IMR-90 (cell line): ENCODE results near the gene RAPGEF5. TPM values are rescaled to one million over a fixed set of nuclear protein-coding genes. Genes with fewer than 3 reads are reported as not detected.

ENCODE experiments used
- ATAC-seq: fragments of 200-7000 bp; cut with Tn5 transposase; 2 replicates; pipeline ENCODE4 v1.9.1; 2020; ENCODE audit warnings: low read depth, mild to moderate bottlenecking, moderate library complexity
- BruUV-seq: library from RNA; stranded (reverse); fragments of 400-500 nt; replicated peaks from 2 replicates; lab custom pipeline; 2021; lab: Mats Ljungman, UMichigan
- CTCF ChIA-PET: fragments of 300-600 bp; formaldehyde crosslinking; extraction: SDS; loops from one replicate; lab custom pipeline; 2021; ENCODE audit warnings: antibody characterized with exemption; lab: Yijun Ruan, JAX
- POLR2A ChIA-PET: fragments of 300-600 bp; sonication (Branson Sonifier 250); formaldehyde crosslinking; loops from one replicate; lab custom pipeline; 2022; ENCODE audit warnings: antibody characterized with exemption; ENCODE audit not compliant: unreplicated experiment; lab: Charles Lee
- DNase-seq: peaks from one replicate; pipeline ENCODE4 v3.0.0; 2013
- H2AFZ ChIP-seq: replicated peaks from 2 replicates; pipeline ENCODE3; 2013; ENCODE audit warnings: low read length, mild to moderate bottlenecking; ENCODE audit not compliant: poor library complexity
- H2AK5ac ChIP-seq: 2 replicates; pipeline ENCODE4 v1.6.1; 2013; ENCODE audit warnings: low read depth, low read length, inconsistent platforms
- H2AK9ac ChIP-seq: replicated peaks from 2 replicates; pipeline ENCODE3; 2013; ENCODE audit warnings: mild to moderate bottlenecking, low read depth, low read length, moderate library complexity; ENCODE audit not compliant: poor library complexity
- H2BK120ac ChIP-seq: 2 replicates; pipeline ENCODE4 v1.6.1; 2013; ENCODE audit warnings: low read depth, low read length, inconsistent platforms
- H2BK15ac ChIP-seq: 3 replicates; pipeline ENCODE4 v1.6.1; 2013; ENCODE audit warnings: low read depth, low read length, inconsistent platforms
- H2BK20ac ChIP-seq: 2 replicates; pipeline ENCODE4 v1.6.1; 2013; ENCODE audit warnings: low read depth, mild to moderate bottlenecking, inconsistent platforms, low read length, moderate library complexity
- H2BK5ac ChIP-seq: 2 replicates; pipeline ENCODE4 v1.6.1; 2013; ENCODE audit warnings: mild to moderate bottlenecking, low read depth, low read length, inconsistent platforms; ENCODE audit not compliant: poor library complexity, severe bottlenecking
- H3K14ac ChIP-seq: replicated peaks from 2 replicates; pipeline ENCODE4 v1.6.1; 2013; ENCODE audit warnings: low read depth, low read length, inconsistent platforms
- H3K18ac ChIP-seq: 2 replicates; pipeline ENCODE4 v1.6.1; 2013; ENCODE audit warnings: low read depth, low read length, control low read depth
- H3K23ac ChIP-seq: 2 replicates; pipeline ENCODE4 v1.6.1; 2013; ENCODE audit warnings: low read depth, low read length, inconsistent platforms
- H3K27ac ChIP-seq: 2 replicates; pipeline ENCODE4 v1.5.1; 2013; ENCODE audit warnings: mild to moderate bottlenecking, control low read depth, low read length; ENCODE audit not compliant: insufficient read depth
- H3K27me3 ChIP-seq: 2 replicates; pipeline ENCODE4 v1.6.1; 2013; ENCODE audit warnings: low read length; ENCODE audit not compliant: control insufficient read depth, insufficient read depth
- H3K36me3 ChIP-seq: 2 replicates; pipeline ENCODE4 v1.6.1; 2013; ENCODE audit warnings: low read length, mixed read lengths; ENCODE audit not compliant: control insufficient read depth, insufficient read depth
- H3K4ac ChIP-seq: 2 replicates; pipeline ENCODE4 v1.6.1; 2013; ENCODE audit warnings: low read depth, low read length, inconsistent platforms
- H3K4me1 ChIP-seq: 2 replicates; pipeline ENCODE4 v1.6.1; 2013; ENCODE audit warnings: low read length, mixed read lengths; ENCODE audit not compliant: control insufficient read depth, insufficient read depth
- H3K4me2 ChIP-seq: 2 replicates; pipeline ENCODE4 v1.6.1; 2013; ENCODE audit warnings: low read depth, mild to moderate bottlenecking, control low read depth, low read length, moderate library complexity
- H3K4me3 ChIP-seq: 2 replicates; pipeline ENCODE4 v1.5.1; 2013; ENCODE audit warnings: low read depth, mild to moderate bottlenecking, control low read depth, low read length, moderate library complexity; ENCODE audit not compliant: insufficient read depth
- H3K56ac ChIP-seq: 2 replicates; pipeline ENCODE4 v1.6.1; 2013; ENCODE audit warnings: low read length, inconsistent platforms; ENCODE audit not compliant: insufficient read depth; ENCODE audit errors: extremely low read depth
- H3K79me1 ChIP-seq, 2 experiments: 2 replicates each; pipeline ENCODE4 v1.6.1; 2013; ENCODE audit warnings: low read length in 2 of 2, inconsistent platforms in 1 of 2, low read depth in 1 of 2
- H3K9ac ChIP-seq: 2 replicates; pipeline ENCODE4 v1.6.1; 2013; ENCODE audit warnings: low read depth, low read length, control low read depth
- H3K9me1 ChIP-seq: 2 replicates; pipeline ENCODE4 v1.6.1; 2013; ENCODE audit warnings: low read length, inconsistent platforms; ENCODE audit not compliant: insufficient read depth
- H3K9me3 ChIP-seq: 2 replicates; pipeline ENCODE4 v1.6.1; 2013; ENCODE audit warnings: low read length; ENCODE audit not compliant: control insufficient read depth, insufficient read depth
- H4K20me1 ChIP-seq: 2 replicates; pipeline ENCODE4 v1.6.1; 2013; ENCODE audit warnings: low read length, inconsistent platforms; ENCODE audit not compliant: insufficient read depth
- H4K5ac ChIP-seq: 2 replicates; pipeline ENCODE4 v1.6.1; 2013; ENCODE audit warnings: mild to moderate bottlenecking, low read depth, low read length, control low read depth
- H4K8ac ChIP-seq, 2 experiments: 2 replicates each; pipeline ENCODE4 v1.6.1; 2013; ENCODE audit warnings: low read depth in 2 of 2, low read length in 2 of 2, control low read depth in 1 of 2, inconsistent platforms in 1 of 2
- H4K91ac ChIP-seq: 2 replicates; pipeline ENCODE4 v1.6.1; 2013; ENCODE audit warnings: low read depth, low read length, inconsistent platforms; ENCODE audit not compliant: insufficient read depth
- BHLHE40 ChIP-seq: fragments of 150-350 bp; IDR thresholded peaks from 2 replicates; pipeline ENCODE4 v1.6.1; 2016; ENCODE audit warnings: mild to moderate bottlenecking, low read depth, low read length
- CHD1 ChIP-seq: IDR thresholded peaks from 2 replicates; pipeline ENCODE4 v1.6.1; 2012; ENCODE audit warnings: low read depth, low read length, improper control_type of control experiment
- CTCF ChIP-seq: conservative IDR thresholded peaks from 2 replicates; pipeline ENCODE4 v1.5.1; 2012; ENCODE audit warnings: mild to moderate bottlenecking, low read depth, low read length, improper control_type of control experiment
- MAFK ChIP-seq: IDR thresholded peaks from 2 replicates; pipeline ENCODE4 v1.6.1; 2012; ENCODE audit warnings: low read depth, low read length, improper control_type of control experiment
- MXI1 ChIP-seq: IDR thresholded peaks from 2 replicates; pipeline ENCODE4 v1.6.1; 2012; ENCODE audit warnings: low read depth, mild to moderate bottlenecking, low read length, moderate library complexity, borderline replicate concordance
- POLR2A ChIP-seq: IDR thresholded peaks from 2 replicates; pipeline ENCODE4 v1.6.1; 2012; ENCODE audit warnings: mild to moderate bottlenecking, low read depth, low read length
- RAD21 ChIP-seq: IDR thresholded peaks from 2 replicates; pipeline ENCODE4 v1.6.1; 2012; ENCODE audit warnings: low read length, improper control_type of control experiment
- RCOR1 ChIP-seq: IDR thresholded peaks from 2 replicates; pipeline ENCODE4 v1.6.1; 2012; ENCODE audit warnings: mild to moderate bottlenecking, low read length, improper control_type of control experiment; ENCODE audit not compliant: insufficient replicate concordance
- RFX5 ChIP-seq: IDR thresholded peaks from 2 replicates; pipeline ENCODE4 v1.8.0; 2012; ENCODE audit warnings: low read depth, mild to moderate bottlenecking, low read length, moderate library complexity
- WGBS, 2 experiments: methylation state at CpG; one replicate each; pipeline versions ENCODE4 v1.1.5 to v1.1.7; 2013; ENCODE audit warnings: missing lambda C conversion rate in 2 of 2; ENCODE audit not compliant: insufficient read length in 1 of 2; ENCODE audit errors: extremely low coverage in 2 of 2; 5-methylcytosine and 5-hydroxymethylcytosine counted together
- dilution Hi-C: fragments of 300-500 bp; cut with HindIII; formaldehyde crosslinking; loops from one replicate; pipeline ENCODE4 v1.14.3; 2018; ENCODE audit warnings: low sequenced_read_pairs; ENCODE audit not compliant: unreplicated experiment
- in situ Hi-C: fragments of 300-500 bp; cut with MboI; formaldehyde crosslinking; loops from 3 replicates; pipeline ENCODE4 v1.14.3; 2019; ENCODE audit warnings: low sequenced_read_pairs, inconsistent platforms, mixed read lengths
- intact Hi-C: fragments of 100-400 bp; cut with micrococcal nuclease; formaldehyde crosslinking; loops from 2 replicates; pipeline ENCODE4 v1.10.0; 2022
- polyA plus RNA-seq, 3 experiments: library from polyadenylated mRNA; depleted of rRNA; stranded (reverse); fragments of >200 nt; gene quantifications; 2 replicates each; pipeline ENCODE4 v1.2.3, GENCODE V29; 2012; ENCODE audit warnings: low replicate concordance in 1 of 3
- total RNA-seq: library from RNA; depleted of rRNA; stranded (reverse); fragments of >200 nt; gene quantifications from 2 replicates; pipeline ENCODE4 v1.2.3, GENCODE V29; 2012
- TF ChIP-seq, protein P1 (sequence below): fragments of 150-350 bp; IDR thresholded peaks from 2 replicates; pipeline ENCODE4 v1.6.1; 2017; ENCODE audit warnings: mild to moderate bottlenecking, antibody characterized with exemption, low read length, low read depth
- TF ChIP-seq, protein P2 (sequence below): fragments of 150-350 bp; IDR thresholded peaks from 2 replicates; pipeline ENCODE4 v1.6.1; 2016; ENCODE audit warnings: low read depth, mild to moderate bottlenecking, low read length, moderate library complexity, borderline replicate concordance

The RAPGEF5 gene
- total and polyA plus RNA-seq, 2 of the 4 experiments (the other 2 are of a cell fraction): 0.05 to 0.18 TPM

DNA sequence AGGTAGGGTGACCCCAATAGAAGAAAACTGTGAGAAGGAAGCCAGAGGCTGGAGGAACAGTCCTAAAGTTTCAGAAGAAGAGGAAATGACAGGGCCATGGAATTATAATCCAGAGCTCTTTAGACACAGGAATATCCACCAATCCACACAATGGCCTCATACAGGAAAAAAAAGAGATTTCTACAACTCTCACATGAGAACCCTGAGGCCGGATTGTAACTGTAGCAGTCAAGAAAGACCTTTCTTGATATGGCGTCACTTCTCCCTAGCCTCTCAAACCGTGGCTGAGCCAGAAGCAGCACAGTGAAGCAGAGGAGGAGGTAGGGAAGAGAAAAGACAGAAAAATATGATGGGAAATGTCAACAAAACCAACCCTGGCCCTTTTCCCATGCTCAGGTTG is 76.9 kb downstream of the RAPGEF5 start:
- no TSS peak for BruUV-seq
- H4K5ac ChIP-seq: no peak overlapping the region
- dilution Hi-C loops: no loop called here

More for the DNA sequence above, 76.9 kb downstream of the RAPGEF5 start:
- no peak overlapping the region; the same call in 1 of the 2 replicates for H3K23ac ChIP-seq
- H4K20me1 ChIP-seq: no peaks in the 10 kb centered on the region
- H3K4me1 ChIP-seq: no peaks in the 10 kb centered on the region
- POLR2A ChIA-PET: no interaction called here
- intact Hi-C loops: no loop called here
- H3K4me3 ChIP-seq: no peak overlapping the region
- H2AK5ac ChIP-seq: no peak overlapping the region
- no peak for ATAC-seq
- no peak overlapping the region for H3K4me2 ChIP-seq
- H3K36me3 ChIP-seq: no peaks in the 10 kb centered on the region
- no peak overlapping the region for H3K27ac ChIP-seq
- no peak overlapping the region for H2BK20ac ChIP-seq
- no peak overlapping the region for H2BK120ac ChIP-seq
- CTCF ChIA-PET: no interaction called here
- no peak overlapping the region for H2AFZ ChIP-seq
- H3K56ac ChIP-seq: no peak overlapping the region
- no peak overlapping the region for H4K8ac ChIP-seq
- H3K9me1 ChIP-seq: no peaks in the 10 kb centered on the region
- no peak overlapping the region for H2BK15ac ChIP-seq
- H3K79me1 ChIP-seq: no peaks in the 10 kb centered on the region
- H3K9me3 ChIP-seq: no peaks in the 10 kb centered on the region
- TF ChIP-seq RAD21 (no peak), CHD1 (no peak), MXI1 (no peak), RFX5 (no peak), CTCF (no peak), RCOR1 (no peak), MAFK (no peak), POLR2A (no peak), BHLHE40 (no peak)
- TF ChIP-seq, protein P1, sequence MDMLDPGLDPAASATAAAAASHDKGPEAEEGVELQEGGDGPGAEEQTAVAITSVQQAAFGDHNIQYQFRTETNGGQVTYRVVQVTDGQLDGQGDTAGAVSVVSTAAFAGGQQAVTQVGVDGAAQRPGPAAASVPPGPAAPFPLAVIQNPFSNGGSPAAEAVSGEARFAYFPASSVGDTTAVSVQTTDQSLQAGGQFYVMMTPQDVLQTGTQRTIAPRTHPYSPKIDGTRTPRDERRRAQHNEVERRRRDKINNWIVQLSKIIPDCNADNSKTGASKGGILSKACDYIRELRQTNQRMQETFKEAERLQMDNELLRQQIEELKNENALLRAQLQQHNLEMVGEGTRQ: no peak
- TF ChIP-seq, protein P2, sequence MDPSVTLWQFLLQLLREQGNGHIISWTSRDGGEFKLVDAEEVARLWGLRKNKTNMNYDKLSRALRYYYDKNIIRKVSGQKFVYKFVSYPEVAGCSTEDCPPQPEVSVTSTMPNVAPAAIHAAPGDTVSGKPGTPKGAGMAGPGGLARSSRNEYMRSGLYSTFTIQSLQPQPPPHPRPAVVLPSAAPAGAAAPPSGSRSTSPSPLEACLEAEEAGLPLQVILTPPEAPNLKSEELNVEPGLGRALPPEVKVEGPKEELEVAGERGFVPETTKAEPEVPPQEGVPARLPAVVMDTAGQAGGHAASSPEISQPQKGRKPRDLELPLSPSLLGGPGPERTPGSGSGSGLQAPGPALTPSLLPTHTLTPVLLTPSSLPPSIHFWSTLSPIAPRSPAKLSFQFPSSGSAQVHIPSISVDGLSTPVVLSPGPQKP: no peak
- H2AK9ac ChIP-seq: no peak overlapping the region
- no peak for DNase-seq
- H3K18ac ChIP-seq: no peak overlapping the region
- WGBS, 2 experiments: no CpG with 5 or more reads among the region's 3 CpGs
- no peak overlapping the region for H2BK5ac ChIP-seq
- no peak overlapping the region for H3K14ac ChIP-seq
- H3K4ac ChIP-seq: no peak overlapping the region
- H3K9ac ChIP-seq: no peak overlapping the region
- no peak overlapping the region for H4K91ac ChIP-seq
- in situ Hi-C loops: no loop called here
- H3K27me3 ChIP-seq: 0 out of 2 replicates have a peak, but pooled peaks cover 2% of the 10 kb centered on the region
